NCI-H1417 treated with DMSO at 0.1 percent for 48 hours (cell line): ENCODE results near the gene NEURL1B.

ENCODE experiments used
- DNase-seq: peaks from one replicate; lab custom pipeline; 2025; lab: John Stamatoyannopoulos, UW

The NEURL1B gene

DNA sequence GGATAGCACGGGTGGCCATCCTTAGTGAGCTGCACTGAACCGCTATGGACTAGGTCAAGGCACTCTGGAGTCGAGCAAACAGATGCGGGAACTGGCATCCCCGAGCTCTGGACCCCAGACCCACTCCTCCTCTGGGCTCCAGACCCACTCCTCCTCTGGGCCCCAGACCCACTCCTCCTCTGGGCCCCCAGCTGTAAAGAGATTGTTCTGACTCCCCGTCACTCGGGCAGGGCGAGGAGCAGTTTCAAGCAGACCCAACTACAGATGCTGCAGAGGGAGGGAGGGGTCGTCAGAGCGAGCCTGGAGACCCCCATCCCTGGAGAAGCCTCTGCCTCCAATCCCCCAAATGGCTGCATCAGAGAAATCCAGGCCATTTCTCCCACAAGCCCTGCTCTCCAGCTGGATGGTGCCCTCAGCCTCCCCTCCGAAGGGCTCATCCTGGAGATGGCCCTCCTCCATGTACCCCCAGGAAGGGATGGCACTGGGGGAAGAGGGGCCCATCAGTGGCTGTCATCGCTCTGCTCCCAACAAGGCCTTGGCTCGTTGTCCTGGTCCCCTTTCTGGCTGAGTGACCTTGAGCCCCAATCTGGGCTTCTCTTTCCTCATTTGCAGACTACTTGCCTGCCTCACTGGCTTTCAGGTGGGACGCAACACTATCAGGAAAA lies 91.3 kb downstream of the NEURL1B start:
- DNase-seq, result no peak

DNA sequence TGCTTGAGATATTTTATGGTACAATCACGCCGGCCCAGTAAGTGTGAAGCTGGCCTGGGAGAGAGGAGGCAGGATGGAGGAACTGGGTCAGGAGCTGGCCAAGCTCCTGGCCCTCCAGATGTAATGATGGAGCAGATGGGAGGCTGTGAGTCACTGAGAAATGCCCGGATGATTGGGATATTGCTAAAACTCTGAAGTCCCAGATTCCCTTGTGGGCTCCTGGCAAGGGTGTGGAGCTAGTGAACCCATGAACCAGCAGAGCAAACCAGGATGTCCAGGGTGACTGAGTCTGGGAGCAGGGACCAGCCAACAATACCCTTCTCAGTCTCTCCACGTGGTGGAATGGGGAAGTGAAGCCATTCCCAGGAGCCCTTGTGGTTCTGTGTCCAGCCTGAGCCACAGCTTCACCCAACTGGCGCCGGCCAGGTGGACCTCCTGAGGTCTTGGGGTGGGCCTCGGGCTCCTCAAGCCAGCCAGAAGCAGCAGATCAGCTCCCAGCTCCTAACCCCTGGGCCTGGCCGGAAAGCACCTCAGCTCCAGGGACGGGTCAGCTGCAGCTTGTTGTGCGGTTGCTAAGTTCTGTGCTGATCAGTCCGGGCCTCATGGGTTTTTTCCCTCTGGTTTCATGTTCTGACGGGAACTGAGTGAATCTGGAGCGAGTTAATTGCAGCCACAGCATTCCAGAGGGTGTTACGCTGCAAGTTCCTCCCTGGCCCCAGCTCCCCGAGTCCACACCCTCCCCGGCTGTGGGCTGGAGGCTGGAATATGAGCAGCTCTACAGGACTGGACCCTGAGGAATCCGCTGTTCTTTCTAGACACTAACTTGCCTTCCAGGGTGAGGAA lies 92.3 kb downstream of the NEURL1B start:
- DNase-seq, result no peak

DNA sequence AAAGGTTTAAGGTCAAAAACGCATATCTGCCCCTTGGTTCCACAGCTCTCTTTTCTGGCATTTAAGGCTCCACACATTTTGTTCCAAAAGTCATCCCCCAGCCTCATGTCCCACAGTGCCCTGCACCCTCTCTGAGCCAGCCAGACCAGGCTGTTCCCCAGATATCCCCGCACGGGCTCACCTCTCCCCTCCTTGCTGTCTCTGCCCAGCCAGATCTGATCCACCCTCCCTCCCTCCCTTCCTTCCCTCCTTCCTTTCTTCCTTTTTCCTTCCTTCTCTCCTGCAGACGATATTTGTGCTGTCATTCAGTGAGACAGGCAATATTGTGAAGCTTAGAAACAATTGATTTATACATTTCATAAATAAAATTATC lies 92.9 kb downstream of the NEURL1B start:
- no peak for DNase-seq

DNA sequence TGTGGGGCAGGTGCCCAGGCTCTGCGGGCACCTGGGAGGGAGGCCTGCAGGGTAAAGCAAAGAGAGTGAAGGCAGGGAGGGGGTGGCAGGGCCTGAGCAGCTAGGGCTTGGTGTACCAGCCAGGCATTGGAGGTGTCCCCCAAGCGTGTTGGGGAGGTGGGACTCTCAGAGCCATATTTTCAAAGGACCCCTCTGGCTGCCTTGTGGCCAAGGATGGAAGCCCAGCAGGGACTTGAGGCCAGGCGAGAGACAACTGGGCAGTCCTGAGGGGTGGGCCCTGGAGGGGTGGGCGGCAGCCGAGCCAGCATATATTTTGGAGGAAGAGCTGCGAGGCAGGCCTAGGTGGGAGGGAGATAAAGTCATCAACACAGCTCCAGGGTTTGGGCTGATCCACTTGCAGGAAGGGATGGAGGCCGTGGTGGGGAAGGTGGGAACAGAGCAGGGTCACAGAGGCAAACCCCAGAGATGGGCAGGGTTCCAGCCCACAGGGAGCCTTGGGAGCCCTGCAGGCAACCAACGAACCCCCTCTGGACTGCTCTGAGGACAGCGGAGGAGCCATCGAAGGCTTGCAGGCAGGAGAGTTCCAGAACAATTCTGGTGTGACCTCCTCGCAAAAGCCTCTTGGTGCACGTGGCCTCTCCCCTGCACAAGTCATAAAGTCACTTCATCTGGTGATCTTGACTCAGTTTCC lies 94.2 kb downstream of the NEURL1B start:
- no peak for DNase-seq

DNA sequence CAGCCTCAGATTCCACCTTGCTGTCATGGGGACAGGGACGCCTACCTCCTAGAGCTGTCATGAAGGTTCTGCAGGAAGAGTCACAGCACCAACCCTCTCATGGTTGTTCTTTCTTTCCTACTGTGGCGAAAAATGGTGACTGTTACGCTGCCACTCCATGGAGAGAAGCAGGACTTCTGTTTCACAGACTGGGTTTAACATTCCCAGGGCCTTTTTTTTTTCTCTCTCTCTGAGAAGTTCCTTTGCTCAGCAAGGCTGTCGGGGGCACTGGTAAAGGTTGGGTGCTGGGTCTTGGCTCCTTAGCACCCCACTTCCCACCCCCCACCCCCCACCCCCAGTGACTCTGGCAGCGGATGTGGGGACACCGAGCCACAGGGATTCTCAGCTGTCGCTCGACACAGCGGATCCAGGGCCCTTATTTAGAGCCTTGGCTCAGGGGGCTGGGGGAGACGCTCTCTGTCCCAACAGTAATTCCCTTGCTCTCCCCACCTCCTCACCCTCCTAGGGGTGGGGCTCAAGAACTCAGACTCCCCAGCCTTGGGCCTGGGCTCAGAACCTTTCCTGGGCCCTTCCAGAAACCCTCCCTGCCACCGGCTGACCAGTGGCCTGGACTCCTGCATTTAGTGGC lies 95.6 kb downstream of the NEURL1B start:
- no peak for DNase-seq

DNA sequence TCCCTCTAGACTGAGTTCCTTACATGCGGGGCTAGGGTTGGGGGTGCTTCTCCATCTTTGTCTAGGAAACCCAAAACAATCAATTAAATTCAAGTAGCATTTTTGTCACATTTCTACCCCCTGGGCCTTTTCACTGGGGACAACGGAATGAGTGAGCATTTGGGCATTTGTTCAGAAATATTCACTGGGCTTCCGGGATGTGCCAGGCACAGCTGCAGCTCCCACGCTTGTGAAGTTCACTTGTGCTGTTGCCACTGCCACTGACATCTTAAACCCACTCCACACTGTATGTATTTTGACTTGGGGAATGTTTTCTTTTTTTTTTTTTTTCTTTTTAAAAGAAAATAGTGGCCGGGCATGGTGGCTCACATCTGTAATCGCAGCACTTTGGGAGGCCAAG lies 98.3 kb downstream of the NEURL1B start:
- DNase-seq, result no peak

DNA sequence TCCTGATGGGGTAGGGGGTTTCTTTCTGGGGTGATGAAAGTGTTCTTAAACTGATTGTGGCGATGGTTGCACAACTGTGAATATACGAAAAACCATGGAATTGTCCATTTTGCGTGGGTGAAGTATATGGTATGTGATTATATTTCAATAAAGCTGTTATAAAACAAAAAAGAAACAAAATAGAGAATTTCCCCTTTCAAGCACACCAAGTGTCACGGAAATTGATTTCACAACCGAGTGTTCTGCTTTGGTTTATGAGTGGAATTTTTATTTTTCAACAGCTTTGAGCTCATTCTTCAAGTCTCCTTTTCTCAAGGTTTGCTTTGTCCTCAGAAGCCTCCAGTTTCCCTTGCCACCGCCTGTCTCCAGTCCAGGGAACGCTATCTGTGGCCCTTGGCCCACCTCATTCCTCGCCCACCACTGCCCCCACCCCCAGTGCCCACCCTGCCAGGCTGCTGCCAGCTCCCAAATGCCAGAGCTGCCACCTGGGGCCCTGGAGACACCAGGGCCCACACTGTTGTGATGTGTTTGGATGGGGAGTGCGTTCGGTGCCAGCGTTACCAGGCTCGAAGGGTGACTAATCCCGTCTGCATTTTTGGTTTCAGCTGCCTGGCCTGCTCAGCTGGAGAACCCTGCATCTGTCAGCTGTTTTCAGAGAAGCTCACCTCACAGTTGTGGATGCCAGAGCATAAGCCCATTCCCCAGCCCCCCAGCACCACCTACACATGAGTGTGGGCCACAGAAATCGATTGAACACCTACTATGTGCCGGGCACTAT lies 99.6 kb downstream of the NEURL1B start:
- DNase-seq, result no peak
